Neuronal stem cell (in vitro differentiated cells): Measurements from ENCODE around the gene CMBL.
"Not testable (repeated sequence)": the region's sequence is repeated elsewhere in the genome, so short reads cannot be mapped to it uniquely, and the experiment has no call there.

ENCODE experiments used
- DNase-seq: peaks from one replicate; pipeline ENCODE4 v3.0.0-alpha.2; 2013; ENCODE audit warnings: low spot score
- H2AFZ ChIP-seq: one replicate; pipeline ENCODE4 v1.6.1; 2013; ENCODE audit warnings: mild to moderate bottlenecking, low read length, inconsistent platforms
- H2AK5ac ChIP-seq: 2 replicates; pipeline ENCODE4 v1.6.1; 2013; ENCODE audit warnings: low read depth, mild to moderate bottlenecking, inconsistent platforms, low read length, moderate library complexity, mixed read lengths
- H2BK120ac ChIP-seq: 2 replicates; pipeline ENCODE4 v1.6.1; 2013; ENCODE audit warnings: low read depth, mild to moderate bottlenecking, inconsistent platforms, low read length, moderate library complexity, mixed read lengths
- H2BK12ac ChIP-seq: one replicate; pipeline ENCODE4 v1.6.1; 2013; ENCODE audit warnings: low read length, inconsistent platforms
- H2BK15ac ChIP-seq: 2 replicates; pipeline ENCODE4 v1.6.1; 2013; ENCODE audit warnings: mild to moderate bottlenecking, low read length, inconsistent platforms, mixed read lengths
- H2BK5ac ChIP-seq: one replicate; pipeline ENCODE4 v1.6.1; 2013; ENCODE audit warnings: inconsistent platforms, mild to moderate bottlenecking, low read length, moderate library complexity
- H3K14ac ChIP-seq: one replicate; pipeline ENCODE4 v1.6.1; 2013; ENCODE audit warnings: low read length, inconsistent platforms
- H3K18ac ChIP-seq: 2 replicates; pipeline ENCODE4 v1.6.1; 2013; ENCODE audit warnings: low read length, inconsistent platforms
- H3K23ac ChIP-seq: 2 replicates; pipeline ENCODE4 v1.6.1; 2013; ENCODE audit warnings: low read depth, mild to moderate bottlenecking, mixed read lengths, low read length, inconsistent platforms; ENCODE audit not compliant: poor library complexity
- H3K27ac ChIP-seq: replicated peaks from 3 replicates; pipeline ENCODE4 v1.5.1; 2013; ENCODE audit warnings: low read length, inconsistent platforms
- H3K27me3 ChIP-seq, 3 experiments: 2 replicates each; pipeline ENCODE4 v1.6.1; 2013; ENCODE audit warnings: low read length in 3 of 3, mild to moderate bottlenecking in 2 of 3, inconsistent platforms in 1 of 3, low read depth in 1 of 3, mixed read lengths in 1 of 3, moderate library complexity in 1 of 3; ENCODE audit not compliant: control insufficient read depth in 3 of 3, insufficient read depth in 3 of 3
- H3K36me3 ChIP-seq, 2 donors: replicated peaks in 1 of 2; 2 replicates each; pipeline ENCODE4 v1.6.1; 2013; ENCODE audit warnings: low read length in 2 of 2; ENCODE audit not compliant: control insufficient read depth in 2 of 2, insufficient read depth in 2 of 2
- H3K4ac ChIP-seq: 2 replicates; pipeline ENCODE4 v1.6.1; 2013; ENCODE audit warnings: inconsistent platforms, mild to moderate bottlenecking, low read length, moderate library complexity
- H3K4me1 ChIP-seq, 2 donors: 1 replicate in 1 of 2; 2 replicates in 1 of 2; pipeline ENCODE4 v1.6.1; 2013; ENCODE audit warnings: low read length in 2 of 2, low read depth in 1 of 2; ENCODE audit not compliant: control insufficient read depth in 2 of 2, insufficient read depth in 1 of 2
- H3K4me2 ChIP-seq: one replicate; pipeline ENCODE4 v1.6.1; 2013; ENCODE audit warnings: mild to moderate bottlenecking, low read length, inconsistent platforms; ENCODE audit not compliant: insufficient read depth, poor library complexity, severe bottlenecking
- H3K4me3 ChIP-seq, 2 donors: 2 replicates each; pipeline ENCODE4 v1.5.1; 2013; ENCODE audit warnings: low read length in 2 of 2, mild to moderate bottlenecking in 2 of 2, inconsistent platforms in 1 of 2, moderate library complexity in 1 of 2
- H3K79me1 ChIP-seq: one replicate; pipeline ENCODE4 v1.6.1; 2013; ENCODE audit warnings: low read depth, mild to moderate bottlenecking, inconsistent platforms, low read length, moderate library complexity
- H3K9ac ChIP-seq: one replicate; pipeline ENCODE4 v1.6.1; 2013; ENCODE audit warnings: mild to moderate bottlenecking, low read depth, low read length, inconsistent platforms; ENCODE audit not compliant: poor library complexity
- H3K9me3 ChIP-seq, 2 donors: replicated peaks in 1 of 2; 2 replicates each; pipeline versions ENCODE3 to v1.6.1; 2013; ENCODE audit warnings: low read length in 2 of 2, mild to moderate bottlenecking in 2 of 2, inconsistent platforms in 1 of 2, low read depth in 1 of 2, mixed read lengths in 1 of 2, moderate library complexity in 1 of 2; ENCODE audit not compliant: control insufficient read depth in 2 of 2, insufficient read depth in 1 of 2
- H4K8ac ChIP-seq: one replicate; pipeline ENCODE4 v1.6.1; 2013; ENCODE audit warnings: low read depth, mild to moderate bottlenecking, inconsistent platforms, low read length, moderate library complexity
- H4K91ac ChIP-seq: one replicate; pipeline ENCODE4 v1.6.1; 2013; ENCODE audit warnings: low read length, low read depth, mild to moderate bottlenecking, inconsistent platforms; ENCODE audit not compliant: poor library complexity
- WGBS, 2 donors: extraction: QIAGEN DNeasy Blood & Tissue Kit; methylation state at CpG; one replicate each; pipeline ENCODE4 v1.1.7; 2013; ENCODE audit warnings: missing lambda C conversion rate in 2 of 2, mixed read lengths in 1 of 2; ENCODE audit not compliant: insufficient read length in 2 of 2, insufficient replicate concordance in 1 of 2; ENCODE audit errors: extremely low coverage in 2 of 2; 5-methylcytosine and 5-hydroxymethylcytosine counted together

The CMBL gene

DNA sequence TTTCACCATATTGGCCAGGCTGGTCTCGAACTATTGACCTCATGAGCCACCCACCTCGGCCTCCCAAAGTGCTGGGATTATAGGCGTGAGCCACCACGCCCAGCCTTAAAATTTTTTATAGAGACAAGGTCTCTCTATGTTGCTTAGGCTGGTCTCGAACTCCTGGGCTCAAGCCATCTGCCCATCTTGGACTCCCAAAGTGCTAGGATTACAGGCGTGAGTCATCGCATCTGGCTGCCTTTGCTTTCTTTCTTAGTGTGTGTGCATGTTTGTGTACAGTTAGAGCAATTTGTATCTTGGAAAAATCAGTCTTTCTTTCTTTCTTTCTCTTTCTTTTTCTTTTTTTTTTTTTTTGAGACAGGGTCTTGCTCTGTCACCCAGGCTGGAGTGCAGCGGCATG is 22.3 kb downstream of the CMBL start:
- not testable (repeated sequence) for H3K4me1 ChIP-seq, H4K8ac ChIP-seq, H4K91ac ChIP-seq, H3K4ac ChIP-seq, H2BK15ac ChIP-seq, H2BK120ac ChIP-seq, H3K4me3 ChIP-seq, H2BK12ac ChIP-seq, H2BK5ac ChIP-seq, H3K14ac ChIP-seq, DNase-seq, H3K27me3 ChIP-seq, H3K79me1 ChIP-seq, H3K18ac ChIP-seq, H2AFZ ChIP-seq, H3K9me3 ChIP-seq, H2AK5ac ChIP-seq, H3K9ac ChIP-seq, H3K27ac ChIP-seq, H3K23ac ChIP-seq
- Histone ChIP-seq H3K36me3 (peaks cover 6 to 32% of the 10 kb centered on the region in 2 donors), H3K4me2 (peak overlapping the region; percentile 18)
- no CpG with 5 or more reads among the region's 8 CpGs for WGBS, 2 donors

DNA sequence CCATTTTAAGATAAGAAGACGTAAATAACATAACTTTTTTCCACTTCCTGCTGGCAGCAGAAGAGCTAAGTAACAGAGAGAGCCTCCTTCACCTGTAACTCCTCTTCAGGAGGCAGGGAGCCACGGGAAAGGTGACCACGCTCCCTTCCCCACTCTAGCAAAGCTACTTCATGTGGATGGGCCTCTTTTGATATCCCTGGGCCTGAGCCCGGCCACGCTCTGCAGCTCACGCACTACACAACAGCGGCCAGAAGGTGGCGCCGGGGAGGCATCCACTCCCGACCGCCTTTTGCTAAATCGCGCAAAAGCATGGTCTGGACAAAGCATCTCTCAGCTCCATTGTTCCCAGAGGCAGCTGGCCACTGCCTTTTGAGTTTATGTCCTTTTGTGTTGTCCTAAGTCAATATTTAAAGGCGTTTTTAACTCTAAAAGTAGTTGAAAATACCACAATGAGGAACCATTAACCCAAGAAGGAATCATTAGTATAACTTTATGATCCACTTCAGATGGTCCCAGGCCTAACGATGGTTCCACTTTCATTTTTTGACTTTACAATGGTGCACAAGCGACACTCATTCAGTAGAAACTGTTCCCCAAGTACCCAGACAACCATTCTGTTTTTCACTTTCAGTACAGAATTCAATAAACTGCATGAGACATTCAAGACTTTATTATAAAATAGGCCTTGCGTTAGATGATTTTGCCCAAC is 23.6 kb downstream of the CMBL start:
- WGBS, 2 donors = no CpG with 5 or more reads among the region's 17 CpGs
- H3K9ac ChIP-seq = no peak overlapping the region
- no peaks in the 10 kb centered on the region for H3K27me3 ChIP-seq
- no peak overlapping the region for H4K91ac ChIP-seq
- H2BK5ac ChIP-seq = no peak overlapping the region
- no peak overlapping the region for H3K27ac ChIP-seq
- no peak overlapping the region for H2BK15ac ChIP-seq
- peaks cover 6 to 20% of the 10 kb centered on the region in 2 donors for H3K36me3 ChIP-seq
- peaks cover 5 to 7% of the 10 kb centered on the region in 2 donors for H3K4me1 ChIP-seq
- no peak overlapping the region for H2BK120ac ChIP-seq
- no peaks in the 10 kb centered on the region for H3K9me3 ChIP-seq
- H4K8ac ChIP-seq = no peak overlapping the region
- H3K23ac ChIP-seq = no peak overlapping the region
- H3K4me2 ChIP-seq = no peak overlapping the region
- H3K14ac ChIP-seq = no peak overlapping the region
- no peak overlapping the region for H3K4me3 ChIP-seq
- H3K18ac ChIP-seq = no peak overlapping the region
- no peak overlapping the region for H3K4ac ChIP-seq
- H2AK5ac ChIP-seq = no peak overlapping the region
- no peak overlapping the region for H2BK12ac ChIP-seq
- H3K79me1 ChIP-seq = no peaks in the 10 kb centered on the region
- DNase-seq = peak; percentile 80
- peak overlapping the region; percentile 81 for H2AFZ ChIP-seq

DNA sequence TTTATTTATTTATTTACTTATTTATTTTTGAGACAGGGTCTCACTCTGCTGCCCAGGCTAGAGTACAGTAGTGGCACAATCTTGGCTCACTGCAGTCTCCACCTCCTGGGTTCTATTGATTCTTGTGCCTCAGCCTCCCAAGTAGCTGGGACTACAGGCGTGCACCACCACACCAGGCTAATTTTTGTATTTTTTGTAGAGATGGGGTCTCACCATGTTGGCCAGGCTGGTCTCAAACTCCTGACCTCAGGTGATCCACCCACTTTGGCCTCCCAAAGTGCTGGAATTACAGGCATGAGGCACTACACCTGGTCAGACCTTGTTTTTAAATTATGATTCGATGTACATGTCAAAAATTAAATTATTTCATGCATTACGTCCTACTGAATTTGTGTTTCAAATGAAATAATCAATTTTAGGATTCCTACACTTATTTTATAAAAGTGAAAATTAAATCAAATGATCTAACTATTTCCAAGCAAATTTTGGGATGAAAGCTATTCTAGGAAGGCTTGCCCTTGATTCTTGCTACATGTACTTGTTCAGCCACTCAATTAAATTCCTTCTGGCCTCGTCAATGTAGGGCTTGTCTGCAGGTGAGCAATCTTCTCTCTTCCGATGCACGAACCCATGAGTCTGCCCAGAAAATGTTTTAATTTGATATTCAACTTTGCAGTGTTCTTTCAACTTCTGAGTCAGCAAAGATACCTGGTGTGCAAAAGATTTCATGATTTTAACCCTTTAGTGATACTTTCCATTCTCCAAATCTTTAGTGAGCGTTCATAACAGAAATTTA is 27.6 kb downstream of the CMBL start:
- Histone ChIP-seq H3K36me3 (no peaks in the 10 kb centered on the region), H3K4ac (no peak overlapping the region), H3K23ac (no peak overlapping the region), H3K4me3 (no peak overlapping the region), H4K91ac (no peak overlapping the region), H3K27me3 (no peaks in the 10 kb centered on the region), H2BK12ac (no peak overlapping the region), H3K18ac (no peak overlapping the region), H2BK120ac (no peak overlapping the region), H3K27ac (no peak overlapping the region), H3K79me1 (no peaks in the 10 kb centered on the region), H3K9me3 (no peaks in the 10 kb centered on the region), H3K14ac (no peak overlapping the region), H3K4me2 (no peak overlapping the region), H4K8ac (no peak overlapping the region), H3K4me1 (peaks cover 6 to 14% of the 10 kb centered on the region in 2 donors), H3K9ac (no peak overlapping the region), H2BK5ac (no peak overlapping the region), H2BK15ac (no peak overlapping the region), H2AFZ (no peak overlapping the region), H2AK5ac (no peak overlapping the region)
- WGBS, 2 donors = no CpG with 5 or more reads among the region's 7 CpGs
- DNase-seq = no peak

DNA sequence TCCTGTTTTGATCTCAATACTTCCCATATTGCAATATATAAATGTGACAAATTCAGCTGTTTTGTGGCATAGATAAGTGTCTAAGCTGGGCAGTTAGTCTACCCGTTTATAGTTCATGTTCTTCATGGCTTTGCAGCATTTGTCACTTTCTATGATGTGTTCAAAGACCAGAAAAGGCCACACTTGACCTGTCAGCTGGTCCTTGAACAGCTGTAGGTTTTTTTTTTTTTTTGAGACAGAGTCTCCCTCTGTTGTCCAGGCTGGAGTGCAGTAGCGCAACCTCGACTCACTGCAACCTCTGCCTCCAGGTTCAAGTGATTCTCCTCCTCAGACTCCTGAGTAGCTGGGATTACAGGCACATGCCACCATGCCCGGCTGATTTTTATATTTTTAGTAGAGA is 28.4 kb downstream of the CMBL start:
- Histone ChIP-seq H3K9ac (no peak overlapping the region), H2BK120ac (no peak overlapping the region), H2AFZ (no peak overlapping the region), H3K79me1 (no peaks in the 10 kb centered on the region), H4K8ac (no peak overlapping the region), H3K36me3 (no peaks in the 10 kb centered on the region), H3K18ac (no peak overlapping the region), H4K91ac (no peak overlapping the region), H2AK5ac (no peak overlapping the region), H3K27ac (no peak overlapping the region), H3K4me2 (no peak overlapping the region), H2BK5ac (no peak overlapping the region), H3K27me3 (no peaks in the 10 kb centered on the region), H3K9me3 (no peaks in the 10 kb centered on the region), H2BK12ac (no peak overlapping the region), H3K14ac (no peak overlapping the region), H3K4ac (no peak overlapping the region), H3K4me1 (peaks cover 4 to 12% of the 10 kb centered on the region in 2 donors), H3K23ac (no peak overlapping the region), H3K4me3 (no peak overlapping the region), H2BK15ac (no peak overlapping the region)
- no peak for DNase-seq
- no CpG with 5 or more reads among the region's 4 CpGs for WGBS, 2 donors
